ENCODE data around the gene ZMIZ1. TPM values are rescaled to one million over a fixed set of nuclear protein-coding genes. Genes with fewer than 3 reads are reported as not detected.

Gene ZMIZ1
- total RNA-seq, 1 experiment from 2014 or later = 28.4 TPM

DNA sequence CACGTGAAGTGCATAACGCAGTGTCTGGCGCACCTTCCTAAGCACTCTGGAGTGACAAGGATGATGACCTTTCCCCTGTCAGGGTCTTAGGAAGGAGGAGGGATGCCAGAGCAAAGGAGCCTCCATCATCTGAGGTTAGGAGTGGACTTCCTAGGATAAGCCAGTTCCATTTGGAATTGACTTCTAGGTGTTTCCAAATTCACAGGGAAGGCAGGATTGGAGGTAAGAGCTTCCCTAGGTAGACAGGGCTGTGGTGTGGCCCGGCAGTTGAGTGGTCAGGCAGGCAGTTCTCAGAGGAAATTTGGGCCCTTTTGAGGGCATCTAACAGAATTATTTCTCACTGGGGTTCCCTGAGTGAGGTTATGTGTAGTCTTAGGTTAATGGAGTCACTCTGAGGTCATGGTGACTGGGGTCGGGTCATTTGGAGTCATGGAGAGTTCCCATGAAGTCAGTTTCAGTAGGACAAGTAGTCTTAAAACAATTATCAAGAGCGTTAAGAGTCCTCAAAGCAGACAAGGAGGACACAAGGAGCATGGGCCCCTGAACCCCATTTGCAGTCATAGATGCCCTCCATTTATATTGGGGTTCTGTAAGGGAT, 286.8 kb downstream of the ZMIZ1 start:
- intact Hi-C loops (cut with micrococcal nuclease) = no loop called here
- no TSS peak for BruUV-seq (replicated peaks)
- Histone ChIP-seq H3K4me1 (ENCODE audit: control insufficient read depth in 1 of 2, insufficient read depth in 2 of 2, low read length in 2 of 2) (no peaks in the 10 kb centered on the region), H3K27ac (ENCODE audit: low read depth, low read length) (no peak overlapping the region), H3K27me3 (ENCODE audit: insufficient read depth, low read length) (no peaks in the 10 kb centered on the region), H3K36me3 (ENCODE audit: control insufficient read depth in 1 of 2, insufficient read depth in 2 of 2, low read length in 2 of 2) (peaks cover 28 to 49% of the 10 kb centered on the region in 2 experiments), H3K9ac (ENCODE audit: low read length) (no peak overlapping the region), H4K20me1 (ENCODE audit: insufficient read depth) (peaks cover 5% of the 10 kb centered on the region; the same call in 1 of the 2 replicates), H3K4me2 (ENCODE audit: low read length) (no peak overlapping the region), H3K4me3 (replicated peaks in 1 of 2; ENCODE audit: low read depth in 1 of 2, low read length in 2 of 2) (no peak overlapping the region), H2AFZ (ENCODE audit: low read depth, low read length, poor library complexity, severe bottlenecking) (no peak overlapping the region), H3K9me3 (ENCODE audit: control insufficient read depth in 1 of 2, insufficient read depth in 1 of 2, low read depth in 1 of 2, low read length in 2 of 2) (no peaks in the 10 kb centered on the region), H3K9me2 (ENCODE audit: insufficient read depth) (no peaks in the 10 kb centered on the region), H3K79me2 (ENCODE audit: insufficient read depth, low read length) (peaks cover 34% of the 10 kb centered on the region)
- TF ChIP-seq JUND (IDR thresholded peaks at IDR 0.05) (no peak), POLR2AphosphoS5 (IDR thresholded peaks at IDR 0.05; ENCODE audit: low read depth, low read length) (no peak), SRF (IDR thresholded peaks at IDR 0.05; ENCODE audit: low read depth) (no peak), ZFX (IDR thresholded peaks at IDR 0.05) (no peak), FOSL1 (IDR thresholded peaks at IDR 0.05; ENCODE audit: low read depth) (no peak), ZNF274 (IDR thresholded peaks at IDR 0.05; ENCODE audit: low read depth, low read length) (no peak), YY1 (IDR thresholded peaks at IDR 0.05; ENCODE audit: extremely low read depth, insufficient replicate concordance, low read depth, low read length) (no peak), CBX3 (IDR thresholded peaks at IDR 0.05; ENCODE audit: low read depth) (no peak), RAD21 (IDR thresholded peaks at IDR 0.05; ENCODE audit: low read depth) (no peak), POLR2A (IDR thresholded peaks at IDR 0.05; ENCODE audit: borderline replicate concordance, extremely low read depth, insufficient read depth, insufficient read length) (no peak), SP1 (IDR thresholded peaks at IDR 0.05; ENCODE audit: low read depth) (no peak), ELF1 (IDR thresholded peaks at IDR 0.05; ENCODE audit: borderline replicate concordance, low read depth) (no peak), EZH2 (IDR thresholded peaks at IDR 0.05) (no peak), CEBPB (IDR thresholded peaks at IDR 0.05; ENCODE audit: low read depth) (no peak), EGR1 (IDR thresholded peaks at IDR 0.05; ENCODE audit: low read depth) (no peak)
- TF ChIP-seq, protein P1, sequence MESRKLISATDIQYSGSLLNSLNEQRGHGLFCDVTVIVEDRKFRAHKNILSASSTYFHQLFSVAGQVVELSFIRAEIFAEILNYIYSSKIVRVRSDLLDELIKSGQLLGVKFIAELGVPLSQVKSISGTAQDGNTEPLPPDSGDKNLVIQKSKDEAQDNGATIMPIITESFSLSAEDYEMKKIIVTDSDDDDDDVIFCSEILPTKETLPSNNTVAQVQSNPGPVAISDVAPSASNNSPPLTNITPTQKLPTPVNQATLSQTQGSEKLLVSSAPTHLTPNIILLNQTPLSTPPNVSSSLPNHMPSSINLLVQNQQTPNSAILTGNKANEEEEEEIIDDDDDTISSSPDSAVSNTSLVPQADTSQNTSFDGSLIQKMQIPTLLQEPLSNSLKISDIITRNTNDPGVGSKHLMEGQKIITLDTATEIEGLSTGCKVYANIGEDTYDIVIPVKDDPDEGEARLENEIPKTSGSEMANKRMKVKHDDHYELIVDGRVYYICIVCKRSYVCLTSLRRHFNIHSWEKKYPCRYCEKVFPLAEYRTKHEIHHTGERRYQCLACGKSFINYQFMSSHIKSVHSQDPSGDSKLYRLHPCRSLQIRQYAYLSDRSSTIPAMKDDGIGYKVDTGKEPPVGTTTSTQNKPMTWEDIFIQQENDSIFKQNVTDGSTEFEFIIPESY (IDR thresholded peaks at IDR 0.05; ENCODE audit: extremely low read depth, insufficient replicate concordance, low read length) = no peak
- TF ChIP-seq, protein P2, sequence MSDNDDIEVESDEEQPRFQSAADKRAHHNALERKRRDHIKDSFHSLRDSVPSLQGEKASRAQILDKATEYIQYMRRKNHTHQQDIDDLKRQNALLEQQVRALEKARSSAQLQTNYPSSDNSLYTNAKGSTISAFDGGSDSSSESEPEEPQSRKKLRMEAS (IDR thresholded peaks at IDR 0.05) = no peak
- TF ChIP-seq, protein P3, sequence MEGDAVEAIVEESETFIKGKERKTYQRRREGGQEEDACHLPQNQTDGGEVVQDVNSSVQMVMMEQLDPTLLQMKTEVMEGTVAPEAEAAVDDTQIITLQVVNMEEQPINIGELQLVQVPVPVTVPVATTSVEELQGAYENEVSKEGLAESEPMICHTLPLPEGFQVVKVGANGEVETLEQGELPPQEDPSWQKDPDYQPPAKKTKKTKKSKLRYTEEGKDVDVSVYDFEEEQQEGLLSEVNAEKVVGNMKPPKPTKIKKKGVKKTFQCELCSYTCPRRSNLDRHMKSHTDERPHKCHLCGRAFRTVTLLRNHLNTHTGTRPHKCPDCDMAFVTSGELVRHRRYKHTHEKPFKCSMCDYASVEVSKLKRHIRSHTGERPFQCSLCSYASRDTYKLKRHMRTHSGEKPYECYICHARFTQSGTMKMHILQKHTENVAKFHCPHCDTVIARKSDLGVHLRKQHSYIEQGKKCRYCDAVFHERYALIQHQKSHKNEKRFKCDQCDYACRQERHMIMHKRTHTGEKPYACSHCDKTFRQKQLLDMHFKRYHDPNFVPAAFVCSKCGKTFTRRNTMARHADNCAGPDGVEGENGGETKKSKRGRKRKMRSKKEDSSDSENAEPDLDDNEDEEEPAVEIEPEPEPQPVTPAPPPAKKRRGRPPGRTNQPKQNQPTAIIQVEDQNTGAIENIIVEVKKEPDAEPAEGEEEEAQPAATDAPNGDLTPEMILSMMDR (IDR thresholded peaks at IDR 0.05 in 2 of 3, conservative IDR thresholded peaks at IDR 0.05 in 1 of 3; ENCODE audit: borderline replicate concordance in 1 of 3, insufficient read depth in 1 of 3, low read depth in 2 of 3, low read length in 2 of 3) = no peak
- TF ChIP-seq, protein P4, sequence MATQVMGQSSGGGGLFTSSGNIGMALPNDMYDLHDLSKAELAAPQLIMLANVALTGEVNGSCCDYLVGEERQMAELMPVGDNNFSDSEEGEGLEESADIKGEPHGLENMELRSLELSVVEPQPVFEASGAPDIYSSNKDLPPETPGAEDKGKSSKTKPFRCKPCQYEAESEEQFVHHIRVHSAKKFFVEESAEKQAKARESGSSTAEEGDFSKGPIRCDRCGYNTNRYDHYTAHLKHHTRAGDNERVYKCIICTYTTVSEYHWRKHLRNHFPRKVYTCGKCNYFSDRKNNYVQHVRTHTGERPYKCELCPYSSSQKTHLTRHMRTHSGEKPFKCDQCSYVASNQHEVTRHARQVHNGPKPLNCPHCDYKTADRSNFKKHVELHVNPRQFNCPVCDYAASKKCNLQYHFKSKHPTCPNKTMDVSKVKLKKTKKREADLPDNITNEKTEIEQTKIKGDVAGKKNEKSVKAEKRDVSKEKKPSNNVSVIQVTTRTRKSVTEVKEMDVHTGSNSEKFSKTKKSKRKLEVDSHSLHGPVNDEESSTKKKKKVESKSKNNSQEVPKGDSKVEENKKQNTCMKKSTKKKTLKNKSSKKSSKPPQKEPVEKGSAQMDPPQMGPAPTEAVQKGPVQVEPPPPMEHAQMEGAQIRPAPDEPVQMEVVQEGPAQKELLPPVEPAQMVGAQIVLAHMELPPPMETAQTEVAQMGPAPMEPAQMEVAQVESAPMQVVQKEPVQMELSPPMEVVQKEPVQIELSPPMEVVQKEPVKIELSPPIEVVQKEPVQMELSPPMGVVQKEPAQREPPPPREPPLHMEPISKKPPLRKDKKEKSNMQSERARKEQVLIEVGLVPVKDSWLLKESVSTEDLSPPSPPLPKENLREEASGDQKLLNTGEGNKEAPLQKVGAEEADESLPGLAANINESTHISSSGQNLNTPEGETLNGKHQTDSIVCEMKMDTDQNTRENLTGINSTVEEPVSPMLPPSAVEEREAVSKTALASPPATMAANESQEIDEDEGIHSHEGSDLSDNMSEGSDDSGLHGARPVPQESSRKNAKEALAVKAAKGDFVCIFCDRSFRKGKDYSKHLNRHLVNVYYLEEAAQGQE (IDR thresholded peaks at IDR 0.05; ENCODE audit: low read depth) = no peak
- ChIA-PET CTCF (no interaction called here), RAD21 (ENCODE audit: low non-redundant PET in 1 of 2, low total read pairs in 2 of 2, uncharacterized antibody in 2 of 2, unreplicated experiment in 2 of 2) (no interaction called here), POLR2A (no interaction called here)
- no peak for DNase-seq (ENCODE audit: low read depth, low spot score)
- ATAC-seq = no peak
